Stimulated activated CD8-positive, alpha-beta memory T cell treated with anti-CD3 and anti-CD28 coated beads, Interleukin-2, amount 100 ng/mL, for 1 hour (primary cell): ENCODE measurements around the gene PEAK3.

Experiments
- DNase-seq, 2 donors: peaks; one replicate each; pipeline ENCODE4 v3.0.0-alpha.2; 2020; ENCODE audit warnings: low read depth in 2 of 2

The PEAK3 gene

GRCh38 chr19:2315121-2315817, 33.3 kb upstream of the PEAK3 start:
- no peak for DNase-seq

GRCh38 chr19:2312820-2313501, 31.0 kb upstream of the PEAK3 start:
- DNase-seq, result no peak

- DNase-seq, result no peak
Observed at GRCh38 chr19:2311093-2311492, 29.1 kb upstream of the PEAK3 start.

- no peak for DNase-seq
Observed at GRCh38 chr19:2309734-2310362, 27.9 kb upstream of the PEAK3 start.

GRCh38 chr19:2308114-2308556, 26.2 kb upstream of the PEAK3 start, which contains the start of gene LINGO3:
TSS of gene LINGO3 (minus strand) at chr19:2308154. CDS start at chr19:2291776, 16,378 bp downstream.
- DNase-seq, result no peak

GRCh38 chr19:2307518-2308012, 25.6 kb upstream of the PEAK3 start:
- DNase-seq, result no peak

GRCh38 chr19:2306971-2307370, 25.0 kb upstream of the PEAK3 start:
- DNase-seq, result no peak

- no peak for DNase-seq
Observed at GRCh38 chr19:2306281-2306806, 24.4 kb upstream of the PEAK3 start.

- DNase-seq, result no peak
Observed at GRCh38 chr19:2305452-2306280, 23.7 kb upstream of the PEAK3 start.

GRCh38 chr19:2303211-2303798, 21.3 kb upstream of the PEAK3 start:
- no peak for DNase-seq

GRCh38 chr19:2302319-2303210, 20.6 kb upstream of the PEAK3 start:
- peak in 1 of 2 donors; percentile 20 for DNase-seq

- DNase-seq, result no peak
Observed at GRCh38 chr19:2300533-2300932, 18.6 kb upstream of the PEAK3 start.

- no peak for DNase-seq
Observed at GRCh38 chr19:2296141-2296540, 14.2 kb upstream of the PEAK3 start.

GRCh38 chr19:2294687-2295335, 12.8 kb upstream of the PEAK3 start:
- DNase-seq, result no peak

GRCh38 chr19:2291185-2291751, 9.3 kb upstream of the PEAK3 start:
- DNase-seq, result no peak

- no peak for DNase-seq
Observed at GRCh38 chr19:2290441-2291184, 8.6 kb upstream of the PEAK3 start.

- no peak for DNase-seq
Observed at GRCh38 chr19:2289714-2290435, 7.9 kb upstream of the PEAK3 start.
